ENCODE data around the gene WWOX. TPM values are rescaled to one million over a fixed set of nuclear protein-coding genes. Genes with fewer than 3 reads are reported as not detected.

Gene WWOX
- total RNA-seq, 1 donor from 2014 or later: 28.2 TPM

DNA sequence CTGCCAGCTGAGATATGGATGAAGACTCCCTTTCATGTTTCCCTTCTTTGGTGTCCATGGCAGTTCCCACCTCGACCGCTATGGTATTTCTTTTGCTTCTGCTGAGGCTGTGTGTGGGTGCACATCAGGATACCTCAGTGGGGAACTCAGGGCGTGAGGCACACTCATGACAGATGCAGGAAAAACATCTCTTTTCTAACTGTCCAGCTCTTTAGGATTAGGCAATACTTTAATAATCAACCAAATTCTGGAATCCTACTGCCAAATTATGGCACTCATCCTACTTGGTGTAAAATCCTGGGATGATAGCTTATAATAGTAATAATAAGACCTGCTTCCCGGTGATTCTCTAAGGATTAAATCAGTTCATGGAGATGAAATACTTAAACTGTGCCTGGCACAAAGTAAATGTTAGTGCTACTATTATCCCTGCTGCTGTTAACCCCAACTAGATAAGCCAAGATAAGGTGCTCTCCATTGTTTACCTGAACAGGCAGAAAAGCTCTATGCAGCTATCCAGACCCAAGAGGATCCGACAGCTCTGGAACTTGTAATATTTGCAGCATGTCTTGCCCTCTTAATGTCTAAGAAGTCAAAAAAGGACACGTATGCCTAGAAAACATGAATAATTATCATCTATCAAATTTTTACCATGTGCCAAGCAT is 543.3 kb downstream of the WWOX start:
- no peak for DNase-seq (ENCODE audit: extremely low spot score, unreplicated experiment)
- Mint-ChIP-seq H3K9me3 (peaks cover 5% of the 10 kb centered on the region), H3K4me1 (ENCODE audit: unreplicated experiment) (peaks cover 21% of the 10 kb centered on the region), H3K4me3 (no peak overlapping the region), H3K27me3 (peaks cover 46% of the 10 kb centered on the region), H3K27ac (no peak overlapping the region), H3K36me3 (no peaks in the 10 kb centered on the region)
- TF ChIP-seq, protein P1, sequence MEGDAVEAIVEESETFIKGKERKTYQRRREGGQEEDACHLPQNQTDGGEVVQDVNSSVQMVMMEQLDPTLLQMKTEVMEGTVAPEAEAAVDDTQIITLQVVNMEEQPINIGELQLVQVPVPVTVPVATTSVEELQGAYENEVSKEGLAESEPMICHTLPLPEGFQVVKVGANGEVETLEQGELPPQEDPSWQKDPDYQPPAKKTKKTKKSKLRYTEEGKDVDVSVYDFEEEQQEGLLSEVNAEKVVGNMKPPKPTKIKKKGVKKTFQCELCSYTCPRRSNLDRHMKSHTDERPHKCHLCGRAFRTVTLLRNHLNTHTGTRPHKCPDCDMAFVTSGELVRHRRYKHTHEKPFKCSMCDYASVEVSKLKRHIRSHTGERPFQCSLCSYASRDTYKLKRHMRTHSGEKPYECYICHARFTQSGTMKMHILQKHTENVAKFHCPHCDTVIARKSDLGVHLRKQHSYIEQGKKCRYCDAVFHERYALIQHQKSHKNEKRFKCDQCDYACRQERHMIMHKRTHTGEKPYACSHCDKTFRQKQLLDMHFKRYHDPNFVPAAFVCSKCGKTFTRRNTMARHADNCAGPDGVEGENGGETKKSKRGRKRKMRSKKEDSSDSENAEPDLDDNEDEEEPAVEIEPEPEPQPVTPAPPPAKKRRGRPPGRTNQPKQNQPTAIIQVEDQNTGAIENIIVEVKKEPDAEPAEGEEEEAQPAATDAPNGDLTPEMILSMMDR (conservative IDR thresholded peaks at IDR 0.05): no peak

DNA sequence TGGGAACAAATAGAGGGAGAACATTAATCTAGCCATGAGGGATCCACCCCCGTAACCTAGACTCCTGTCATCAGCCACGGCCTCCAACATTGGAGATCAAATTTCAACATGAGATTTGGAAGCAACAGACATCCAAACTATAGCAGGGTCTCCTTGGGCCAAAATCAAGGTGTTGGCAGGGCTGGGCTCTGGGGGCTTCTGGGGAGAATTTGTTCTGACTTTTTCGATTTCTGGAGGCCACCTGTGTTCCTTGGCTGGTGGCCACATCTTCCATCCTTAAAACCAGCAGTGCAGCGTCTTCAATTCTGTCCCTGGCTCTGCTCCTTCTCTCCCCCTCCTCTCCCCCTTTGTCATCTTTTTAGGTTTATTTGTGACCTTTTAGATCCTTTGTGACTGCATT is 546.2 kb downstream of the WWOX start:
- peaks cover 29% of the 10 kb centered on the region for H3K27me3 Mint-ChIP-seq
- no peak overlapping the region for H3K4me3 Mint-ChIP-seq
- no peaks in the 10 kb centered on the region for H3K36me3 Mint-ChIP-seq
- no peak for DNase-seq (ENCODE audit: extremely low spot score, unreplicated experiment)
- H3K27ac Mint-ChIP-seq: no peak overlapping the region
- peaks cover 15% of the 10 kb centered on the region for H3K4me1 Mint-ChIP-seq (ENCODE audit: unreplicated experiment)
- H3K9me3 Mint-ChIP-seq: peaks cover 5% of the 10 kb centered on the region
- TF ChIP-seq, protein P1 (conservative IDR thresholded peaks at IDR 0.05): no peak

DNA sequence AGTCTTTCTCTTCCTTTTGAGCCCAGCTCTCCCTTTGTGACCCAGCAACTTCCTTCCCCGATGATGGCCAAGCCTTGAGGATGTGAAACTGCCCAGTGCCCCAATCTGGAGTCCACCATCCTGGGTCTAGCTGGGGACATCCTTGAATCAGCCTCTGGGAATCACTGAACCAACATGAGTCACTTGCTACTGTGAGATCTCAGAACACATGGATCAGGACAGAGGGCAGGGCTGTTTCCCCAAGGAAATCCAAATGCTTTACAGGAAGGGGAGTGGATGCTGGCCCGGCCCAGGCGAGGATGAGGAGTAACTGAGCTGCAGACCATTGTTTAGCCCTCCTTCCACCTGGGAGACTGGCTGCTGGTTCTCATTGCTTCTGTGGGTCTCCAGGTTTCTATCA is 547.6 kb downstream of the WWOX start:
- peaks cover 15% of the 10 kb centered on the region for H3K27me3 Mint-ChIP-seq
- H3K27ac Mint-ChIP-seq: no peak overlapping the region
- H3K9me3 Mint-ChIP-seq: peaks cover 5% of the 10 kb centered on the region
- H3K4me1 Mint-ChIP-seq (ENCODE audit: unreplicated experiment): peaks cover 6% of the 10 kb centered on the region
- TF ChIP-seq, protein P1 (conservative IDR thresholded peaks at IDR 0.05): no peak
- H3K4me3 Mint-ChIP-seq: no peak overlapping the region
- DNase-seq (ENCODE audit: extremely low spot score, unreplicated experiment): no peak
- H3K36me3 Mint-ChIP-seq: no peaks in the 10 kb centered on the region

DNA sequence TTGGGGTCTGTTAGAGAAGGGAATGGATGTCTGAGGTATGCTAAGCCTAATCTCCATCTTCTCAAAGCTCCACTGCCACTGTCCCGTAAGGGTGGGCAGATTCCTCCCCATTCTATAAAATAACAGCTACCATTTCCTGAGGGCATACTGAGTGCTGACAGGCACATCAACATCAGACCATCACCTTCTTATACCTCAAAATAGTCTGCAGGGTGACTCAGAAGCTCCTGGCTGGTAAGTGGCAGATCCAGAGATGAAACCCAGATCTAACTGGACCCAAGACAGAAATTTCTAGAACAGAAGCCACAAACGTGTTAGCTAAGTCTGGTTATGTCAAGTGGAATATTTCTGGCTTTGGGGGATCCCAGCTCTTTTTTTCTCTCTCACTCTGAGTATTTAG is 548.0 kb downstream of the WWOX start:
- peaks cover 5% of the 10 kb centered on the region for H3K9me3 Mint-ChIP-seq
- H3K27ac Mint-ChIP-seq: no peak overlapping the region
- no peaks in the 10 kb centered on the region for H3K36me3 Mint-ChIP-seq
- no peak overlapping the region for H3K4me3 Mint-ChIP-seq
- peaks cover 6% of the 10 kb centered on the region for H3K4me1 Mint-ChIP-seq (ENCODE audit: unreplicated experiment)
- H3K27me3 Mint-ChIP-seq: peaks cover 11% of the 10 kb centered on the region
- no peak for DNase-seq (ENCODE audit: extremely low spot score, unreplicated experiment)
- TF ChIP-seq, protein P1 (conservative IDR thresholded peaks at IDR 0.05): no peak

DNA sequence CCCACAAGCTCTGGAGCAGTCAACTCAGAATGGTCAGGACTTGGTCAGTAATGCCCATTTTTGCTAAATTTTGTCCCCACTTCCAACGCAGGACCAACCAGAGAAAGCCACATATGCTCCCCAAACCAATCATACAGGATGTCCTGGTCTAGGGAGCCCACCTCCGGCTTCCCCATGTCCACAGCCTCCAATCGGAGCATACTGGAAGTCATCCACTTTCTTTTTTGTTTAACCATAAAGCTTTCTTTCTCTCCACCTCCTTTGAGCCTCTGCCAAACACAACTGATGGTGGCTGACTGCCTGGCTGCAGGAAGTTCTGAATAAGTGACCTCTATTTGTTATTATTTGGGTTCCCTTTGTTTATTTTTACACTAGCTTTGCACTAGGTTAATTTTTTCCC is 549.1 kb downstream of the WWOX start:
- TF ChIP-seq, protein P1 (conservative IDR thresholded peaks at IDR 0.05): no peak
- no peak for DNase-seq (ENCODE audit: extremely low spot score, unreplicated experiment)
- Mint-ChIP-seq H3K4me3 (no peak overlapping the region), H3K9me3 (peaks cover 5% of the 10 kb centered on the region), H3K36me3 (no peaks in the 10 kb centered on the region), H3K27ac (no peak overlapping the region), H3K27me3 (peaks cover 3% of the 10 kb centered on the region), H3K4me1 (ENCODE audit: unreplicated experiment) (peaks cover 6% of the 10 kb centered on the region)
